Astrocyte (in vitro differentiated cells and primary cell): ENCODE measurements around the gene CES1.

ENCODE experiments used
- CTCF ChIP-seq: IDR thresholded peaks from 2 replicates; pipeline ENCODE4 v1.5.1; 2011; ENCODE audit warnings: low read depth, mild to moderate bottlenecking, inconsistent platforms, low read length, moderate library complexity; ENCODE audit not compliant: insufficient read depth
- EZH2 ChIP-seq: IDR thresholded peaks from 2 replicates; pipeline ENCODE4 v1.6.1; 2012; ENCODE audit warnings: mild to moderate bottlenecking, low read length, inconsistent platforms; ENCODE audit not compliant: insufficient read depth

- TF ChIP-seq EZH2: no peak
- TF ChIP-seq CTCF: no peak
These were observed 23.5 kb downstream of the CES1 start for GRCh38 chr16:55809386-55809785.
